T-helper 9 cell (primary cell): ENCODE data around the gene PRELP.
"Not testable (repeated sequence)": the region's sequence is repeated elsewhere in the genome, so short reads cannot be mapped to it uniquely, and the experiment has no call there.

Source experiments
- DNase-seq: peaks from one replicate; pipeline ENCODE4 v3.0.0-alpha.2; 2020

PRELP gene

DNA sequence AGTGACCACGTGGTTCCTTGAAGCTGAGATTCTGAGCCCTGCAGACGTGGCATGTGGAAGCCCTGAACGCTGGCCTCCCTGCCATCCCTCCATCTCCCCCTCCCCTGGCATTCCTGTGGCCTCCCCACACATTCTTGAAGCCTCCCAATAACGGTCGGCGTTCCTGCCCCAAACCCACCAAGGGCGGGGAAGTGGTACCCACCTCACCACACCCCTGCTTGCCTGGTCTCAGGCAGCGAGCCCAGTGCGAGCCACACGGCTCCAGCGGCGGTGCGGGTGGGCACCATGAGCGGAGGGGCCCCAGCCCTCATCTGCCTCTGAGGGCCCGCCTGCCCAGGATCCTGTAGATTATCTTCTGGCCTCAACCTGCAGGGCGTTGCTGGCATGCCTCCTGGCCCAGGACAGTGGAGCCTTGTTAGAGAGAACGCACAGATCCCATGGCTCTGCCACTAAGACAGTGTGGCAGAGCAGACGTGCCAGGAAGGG lies 20.6 kb upstream of the PRELP start:
- DNase-seq = no peak

DNA sequence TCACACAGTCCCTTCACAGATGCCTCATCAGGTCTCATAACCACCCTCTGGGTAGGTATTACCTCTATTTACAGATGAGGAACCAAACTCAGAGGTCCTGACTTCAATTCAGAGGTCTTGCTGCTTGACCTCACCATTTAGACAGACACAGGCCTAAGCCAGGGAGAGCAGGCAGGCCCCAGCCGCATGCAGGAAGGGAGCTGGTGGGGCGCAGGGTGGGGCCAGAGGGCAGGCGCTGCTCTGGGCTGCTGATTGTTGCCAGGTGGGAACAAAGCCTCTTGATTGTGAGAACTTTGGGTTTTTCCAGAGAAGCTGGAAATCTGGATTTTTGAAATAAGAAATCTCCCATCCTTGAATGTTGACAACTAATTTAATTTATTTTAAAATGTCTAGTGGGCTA lies 19.9 kb upstream of the PRELP start:
- no peak for DNase-seq

DNA sequence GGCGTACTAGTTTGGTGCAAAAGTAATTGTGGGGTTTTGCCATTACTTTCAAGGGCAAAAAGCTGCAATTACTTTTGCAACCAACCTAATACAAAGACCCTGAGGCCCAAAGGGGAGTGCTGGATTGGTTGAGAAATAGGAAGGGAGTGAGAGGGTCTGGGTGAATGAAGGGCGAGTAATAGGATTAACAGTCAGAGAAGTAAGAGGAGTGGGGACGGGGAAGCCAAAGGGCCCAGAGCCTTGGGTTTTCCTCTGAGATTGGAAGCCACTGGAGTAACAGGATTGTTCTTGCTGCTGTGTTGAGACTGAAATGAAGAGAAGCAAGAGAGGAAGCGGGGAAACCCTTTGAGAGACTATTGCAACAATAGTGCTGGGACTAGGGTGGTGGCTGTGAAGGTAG lies 19.0 kb upstream of the PRELP start:
- DNase-seq = no peak

DNA sequence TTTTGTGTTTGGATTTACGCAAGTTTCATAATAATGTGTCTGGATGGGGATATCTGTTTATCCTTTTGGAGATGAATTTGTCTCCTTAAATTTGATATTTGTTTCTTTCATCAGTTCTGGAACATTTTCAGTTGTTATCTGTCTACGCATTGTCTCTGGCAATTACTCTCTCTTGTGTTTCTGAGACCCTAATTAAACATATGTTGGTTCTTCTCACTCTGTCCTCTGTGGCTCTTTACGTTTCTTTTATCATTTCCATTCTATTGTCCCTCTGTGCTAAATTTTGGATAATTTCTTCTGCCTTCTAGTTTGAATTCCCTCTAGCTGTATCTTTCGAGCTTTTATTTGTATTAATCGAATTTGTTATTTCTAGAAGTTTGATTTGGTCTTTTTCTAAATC lies 17.5 kb upstream of the PRELP start:
- no peak for DNase-seq

DNA sequence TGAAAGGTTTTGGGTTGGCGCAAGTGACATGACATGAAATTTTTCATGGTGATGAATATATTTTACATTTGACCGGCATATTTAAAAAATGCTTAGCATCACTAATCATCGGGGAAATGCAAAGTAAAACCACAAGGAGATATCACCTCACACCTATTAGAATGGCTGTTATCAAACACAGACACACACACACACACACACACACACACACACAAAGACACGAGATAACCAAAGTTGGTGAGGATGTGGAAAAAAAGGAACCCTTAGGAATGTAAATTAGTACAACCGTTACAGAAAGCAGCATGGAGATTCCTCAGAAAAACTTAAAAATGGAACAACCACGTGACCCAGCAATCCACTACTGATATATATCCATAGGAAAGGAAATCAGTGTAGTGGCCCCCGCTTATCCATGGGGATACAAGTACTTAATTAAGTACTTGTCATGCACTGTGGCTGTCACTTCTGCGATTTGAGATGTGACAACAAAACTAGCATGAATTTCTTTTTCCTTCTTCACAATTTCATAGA lies 15.9 kb upstream of the PRELP start:
- DNase-seq = no peak

DNA sequence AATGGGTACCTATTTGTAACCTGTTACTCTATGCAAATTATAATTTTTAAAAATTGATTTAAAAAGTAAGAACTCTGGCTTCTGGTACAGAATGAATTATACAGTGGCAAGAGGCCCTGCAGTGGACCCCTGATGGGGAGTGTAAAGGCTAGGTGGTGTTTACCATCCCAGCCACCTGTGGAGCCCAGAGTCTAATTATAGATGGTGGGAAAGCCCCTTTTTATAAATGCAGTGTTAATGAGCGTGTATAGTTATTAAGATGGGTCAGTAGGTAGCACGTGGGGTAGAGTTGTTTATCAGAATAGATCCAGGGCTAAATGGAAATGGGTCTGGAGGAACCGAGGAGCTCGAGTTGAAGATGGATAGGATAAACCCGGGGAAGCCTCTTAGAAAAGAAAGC lies 13.9 kb upstream of the PRELP start:
- no peak for DNase-seq

DNA sequence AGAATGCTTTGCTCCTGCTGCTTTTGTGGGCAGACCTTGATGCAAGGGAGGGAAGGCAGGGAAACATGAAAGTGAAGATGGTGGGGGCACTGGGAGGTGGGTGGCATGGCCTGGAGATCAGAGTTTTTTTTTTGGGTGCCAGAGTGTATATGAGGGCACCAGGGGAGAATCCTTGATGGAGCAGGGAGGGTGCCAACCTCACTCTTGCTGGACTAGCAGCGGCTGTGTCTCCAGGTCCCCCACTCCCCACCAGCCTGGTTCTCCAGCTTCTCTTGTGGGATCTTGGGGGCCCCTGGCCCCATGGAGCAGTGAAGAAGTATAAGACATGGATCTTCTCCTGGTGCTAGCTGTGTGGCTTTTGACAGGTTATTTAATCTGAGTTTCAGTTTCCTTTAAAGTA lies 13.5 kb upstream of the PRELP start:
- no peak for DNase-seq

DNA sequence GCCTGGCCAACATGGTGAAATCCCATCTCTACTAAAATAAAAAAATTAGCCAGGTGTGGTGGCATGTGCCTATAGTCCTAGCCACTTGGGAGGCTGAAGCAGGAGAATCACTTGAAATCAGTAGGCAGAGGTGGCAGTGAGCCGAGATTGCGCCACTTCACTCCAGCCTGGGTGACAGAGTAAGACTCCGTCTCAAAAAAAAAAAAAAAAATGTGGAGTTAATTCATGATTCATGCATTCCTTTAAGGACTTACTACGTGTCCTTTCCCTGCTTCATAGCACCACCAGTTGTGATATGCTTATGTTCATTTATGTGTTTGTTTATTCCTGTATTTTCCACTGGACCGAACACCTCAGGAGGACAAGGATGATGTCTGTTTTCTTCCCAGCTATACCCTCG lies 12.7 kb upstream of the PRELP start:
- DNase-seq = no peak

DNA sequence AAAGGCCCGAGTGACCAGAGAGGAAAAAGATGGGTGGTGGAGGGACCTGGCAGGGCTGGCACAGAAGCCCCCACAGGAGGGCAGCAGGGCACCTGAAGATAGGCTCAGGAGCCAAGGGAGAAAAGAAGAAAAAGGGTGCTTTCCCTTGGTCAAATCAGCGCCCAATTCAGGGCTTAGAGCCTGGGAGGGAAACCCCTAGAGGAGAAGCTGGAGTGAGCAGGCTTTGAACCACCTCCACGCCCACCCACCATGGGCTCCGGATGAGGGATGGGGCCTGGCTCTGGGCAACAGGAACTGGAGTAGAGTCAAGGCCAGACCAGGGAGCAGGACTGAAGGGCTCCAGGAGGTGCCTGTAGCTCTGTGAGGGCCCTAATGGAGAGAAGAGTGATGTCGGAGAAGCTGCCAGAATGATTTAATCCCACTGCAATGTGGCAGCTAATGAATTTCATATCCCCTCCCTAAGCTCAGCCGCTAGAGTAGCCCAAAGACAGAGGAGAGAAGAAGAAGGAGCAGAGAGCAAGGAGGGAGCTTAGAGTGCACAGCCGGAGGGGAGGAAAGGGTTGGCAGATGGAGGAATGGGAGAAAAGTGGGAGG lies 12.0 kb upstream of the PRELP start:
- DNase-seq = no peak

DNA sequence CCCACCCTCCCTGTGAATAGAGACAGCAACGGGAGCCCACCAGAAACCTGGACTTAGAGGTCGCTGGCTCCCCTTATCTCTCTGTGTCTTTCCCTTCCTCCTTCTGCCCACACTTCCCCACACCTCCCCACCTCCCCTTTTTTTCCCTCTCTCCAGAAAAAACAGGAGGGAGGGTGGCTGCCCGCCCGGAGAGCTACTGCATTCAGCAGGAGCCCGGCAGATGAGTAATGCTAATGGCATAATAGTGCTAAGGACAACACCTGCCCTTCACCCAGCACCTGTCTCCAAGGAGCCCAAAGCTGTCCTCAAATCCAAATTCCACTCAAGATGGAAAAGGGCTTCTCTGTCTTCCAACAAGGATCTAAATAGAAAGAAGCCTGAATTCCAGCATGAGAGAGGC lies 11.4 kb upstream of the PRELP start:
- no peak for DNase-seq

DNA sequence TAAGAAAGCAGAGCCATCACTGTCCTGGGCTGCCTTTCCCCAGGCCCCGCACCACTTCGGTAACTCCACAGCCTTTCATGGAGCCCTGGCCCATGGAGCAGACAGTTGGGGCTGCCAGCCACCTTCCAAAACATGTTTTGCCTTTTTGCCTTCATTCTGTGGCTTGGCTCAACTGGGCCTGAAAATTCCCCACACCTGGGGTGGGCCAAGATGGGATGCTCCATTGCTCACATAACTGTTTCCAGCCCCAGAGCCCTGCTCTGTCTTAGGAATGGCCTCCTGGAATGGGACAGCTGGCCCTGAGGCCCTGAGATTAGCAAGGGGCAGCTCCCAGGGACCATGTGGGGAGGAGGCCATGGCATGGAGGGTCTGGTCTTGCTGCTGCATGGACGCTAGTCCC lies 10.9 kb upstream of the PRELP start:
- no peak for DNase-seq

DNA sequence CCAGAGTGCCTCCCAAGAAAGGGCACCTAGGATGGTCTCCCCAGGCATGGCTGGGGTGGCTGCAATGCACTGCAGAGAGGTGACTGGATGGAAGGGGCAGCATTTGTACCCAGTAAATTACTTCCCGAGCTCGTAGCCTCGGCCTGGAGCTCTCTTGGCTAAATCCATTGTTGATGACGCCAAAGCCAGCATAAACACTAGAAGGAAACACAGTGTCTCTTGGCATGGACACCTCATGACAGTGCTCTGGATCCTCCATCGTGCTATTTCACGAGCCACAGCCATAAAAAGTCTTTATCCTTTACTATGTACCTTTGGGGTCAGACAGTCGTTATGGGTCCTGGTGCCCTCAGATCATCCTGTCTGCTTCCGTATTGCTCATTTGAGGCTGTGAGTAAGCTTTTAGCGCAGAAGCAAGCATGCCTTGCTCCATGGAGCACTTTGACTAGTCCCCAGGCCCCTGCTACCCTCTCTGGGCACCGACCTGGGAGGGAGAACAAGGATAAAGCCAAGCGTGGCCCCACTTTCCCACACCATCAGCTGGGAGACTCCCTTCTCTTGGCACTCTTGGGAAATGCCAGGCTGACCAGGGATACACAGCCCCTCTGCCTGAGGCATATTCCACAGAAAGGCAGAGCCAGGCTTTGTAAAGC lies 10.3 kb upstream of the PRELP start:
- DNase-seq = no peak

DNA sequence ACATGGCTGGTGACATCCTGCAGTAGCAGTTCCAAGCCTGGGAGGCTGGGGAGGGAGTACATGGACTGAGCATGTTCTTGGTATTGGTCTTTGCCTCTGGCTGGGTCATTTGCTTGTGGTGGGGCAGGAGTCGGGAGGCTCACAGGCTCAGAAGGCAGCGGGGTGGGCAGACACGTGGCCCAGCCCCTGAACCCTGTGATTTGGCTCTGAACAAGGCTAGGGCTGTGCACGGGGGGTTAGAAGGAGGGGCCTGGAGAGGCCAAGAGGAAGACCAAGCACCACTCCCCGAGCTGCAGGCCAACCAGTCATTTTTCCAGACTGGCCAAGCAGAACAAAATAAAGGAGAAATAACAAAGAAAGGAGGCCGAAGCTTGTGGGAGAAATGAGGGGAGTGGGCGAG lies 9.7 kb upstream of the PRELP start:
- DNase-seq = no peak

DNA sequence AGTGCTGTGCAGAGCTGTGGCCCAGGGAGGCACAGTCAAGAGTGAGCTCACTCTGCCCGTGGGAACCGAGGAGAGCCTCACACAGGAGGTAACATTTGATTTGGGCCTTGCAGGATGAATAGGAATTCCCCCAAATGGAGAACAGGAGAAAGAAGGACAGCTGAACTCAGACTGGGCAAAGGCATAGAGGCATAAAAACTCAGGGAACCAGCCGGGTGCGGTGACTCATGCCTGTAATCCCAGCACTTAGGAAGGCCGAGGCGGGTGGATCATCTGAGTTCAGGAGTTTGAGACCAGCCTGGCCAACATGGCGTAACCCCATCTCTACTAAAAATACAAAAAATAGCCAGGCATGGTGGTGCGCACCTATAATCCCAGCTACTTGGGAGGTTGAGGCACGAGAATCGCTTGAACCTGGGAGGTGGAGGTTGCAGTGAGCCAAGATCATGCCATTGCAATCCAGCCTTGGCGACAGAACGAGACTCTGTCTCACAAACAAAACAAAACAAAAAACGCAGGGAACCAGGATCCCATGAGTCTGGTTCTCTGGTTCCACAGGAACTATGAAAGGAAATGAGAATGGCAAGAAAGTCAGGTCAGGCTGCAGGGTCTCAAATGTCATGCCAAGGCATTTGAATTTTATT lies 8.6 kb upstream of the PRELP start:
- DNase-seq = not testable (repeated sequence)

DNA sequence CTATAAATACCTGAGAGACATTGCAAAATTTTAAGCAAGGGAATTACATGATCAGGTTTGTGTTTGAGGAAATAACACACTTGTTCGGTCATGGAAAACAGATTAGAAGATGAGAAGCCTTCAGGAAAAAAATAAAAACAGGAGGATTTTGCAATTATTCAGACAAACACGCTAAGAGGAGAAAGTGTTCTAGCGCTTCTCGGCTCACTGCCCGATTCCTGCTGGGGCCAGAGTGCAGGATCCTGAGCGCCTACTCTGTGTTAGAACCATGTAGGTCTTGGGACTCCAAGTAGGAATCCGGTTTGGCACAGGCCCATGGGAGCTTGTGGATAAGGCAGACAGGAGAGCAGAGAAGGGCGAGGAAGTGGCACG lies 8.1 kb upstream of the PRELP start:
- DNase-seq = no peak

DNA sequence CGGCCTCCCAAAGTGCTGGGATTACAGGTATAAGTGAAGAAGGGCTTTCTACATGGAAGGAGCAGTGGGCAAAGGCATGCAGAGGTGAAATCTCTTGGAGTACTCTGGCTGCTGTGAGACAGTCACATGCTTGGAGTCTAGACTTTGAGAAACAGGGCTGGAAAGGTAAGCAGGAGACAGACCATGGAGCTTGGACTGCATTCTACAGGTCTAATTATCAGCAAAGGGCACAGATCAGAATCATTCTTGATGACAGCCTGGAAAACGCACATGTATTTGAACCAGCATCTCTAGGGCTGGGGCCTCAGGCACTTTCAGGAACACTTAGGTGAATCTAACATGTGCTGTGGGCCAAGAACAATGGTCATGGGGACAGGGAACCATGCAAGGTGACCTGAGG lies 7.3 kb upstream of the PRELP start:
- no peak for DNase-seq

DNA sequence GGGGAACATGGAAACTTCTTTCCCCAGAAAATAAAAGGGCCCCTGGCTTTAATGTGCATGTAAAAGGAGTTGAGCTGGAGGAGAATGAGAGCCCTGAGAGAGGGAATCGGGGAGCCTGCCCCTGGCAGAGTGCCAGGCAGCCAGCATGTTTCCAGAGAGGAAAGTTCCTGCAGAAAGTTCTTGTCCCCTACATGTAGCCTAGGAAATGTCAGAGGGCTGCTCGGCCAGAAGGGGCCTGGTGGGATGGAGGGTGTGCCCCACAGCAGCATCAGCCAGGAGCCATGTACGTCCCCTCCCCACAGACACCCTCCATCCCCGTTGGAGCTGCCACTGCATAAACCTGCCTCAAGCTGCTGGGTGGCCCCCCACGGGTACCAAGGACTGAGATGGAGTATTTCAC lies 5.4 kb upstream of the PRELP start:
- DNase-seq = no peak

DNA sequence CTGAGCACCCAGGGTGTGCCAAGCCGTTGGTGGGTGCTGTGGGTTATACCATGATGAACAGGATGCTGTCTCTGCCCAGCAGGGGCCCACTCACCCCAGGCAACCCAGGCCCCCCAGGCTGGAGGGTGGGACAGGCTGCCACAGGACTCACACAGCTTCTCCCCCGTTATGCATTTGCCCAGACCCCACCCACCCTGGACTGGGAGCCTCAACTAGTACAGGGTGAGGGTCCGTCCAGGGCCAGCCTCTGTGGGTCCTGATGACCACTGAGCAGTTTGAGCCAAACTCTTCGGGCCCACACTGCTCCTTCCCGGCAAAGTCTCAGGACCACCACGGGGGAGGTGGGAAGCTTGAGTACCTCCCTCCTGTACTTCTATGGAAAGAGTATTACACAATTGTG lies 3.8 kb upstream of the PRELP start:
- DNase-seq = no peak

DNA sequence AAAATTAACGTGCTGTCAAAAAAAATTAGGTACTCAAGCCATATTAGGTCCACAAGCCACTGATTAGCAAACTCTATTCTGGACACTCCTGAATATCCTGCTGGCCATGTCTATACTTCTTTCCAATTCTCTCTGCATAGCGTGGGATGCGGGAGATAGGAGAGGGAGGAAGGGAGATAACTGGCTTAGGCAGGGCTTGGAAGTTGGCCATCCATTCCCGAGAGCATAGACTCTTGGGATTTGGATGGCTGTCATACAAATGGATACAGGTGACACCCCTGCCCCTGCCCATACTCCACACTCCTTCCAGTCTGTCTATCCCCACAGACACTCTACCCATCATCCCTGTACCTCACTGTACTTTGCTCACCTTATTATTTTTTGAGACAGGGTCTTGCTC lies 2.3 kb upstream of the PRELP start:
- no peak for DNase-seq

DNA sequence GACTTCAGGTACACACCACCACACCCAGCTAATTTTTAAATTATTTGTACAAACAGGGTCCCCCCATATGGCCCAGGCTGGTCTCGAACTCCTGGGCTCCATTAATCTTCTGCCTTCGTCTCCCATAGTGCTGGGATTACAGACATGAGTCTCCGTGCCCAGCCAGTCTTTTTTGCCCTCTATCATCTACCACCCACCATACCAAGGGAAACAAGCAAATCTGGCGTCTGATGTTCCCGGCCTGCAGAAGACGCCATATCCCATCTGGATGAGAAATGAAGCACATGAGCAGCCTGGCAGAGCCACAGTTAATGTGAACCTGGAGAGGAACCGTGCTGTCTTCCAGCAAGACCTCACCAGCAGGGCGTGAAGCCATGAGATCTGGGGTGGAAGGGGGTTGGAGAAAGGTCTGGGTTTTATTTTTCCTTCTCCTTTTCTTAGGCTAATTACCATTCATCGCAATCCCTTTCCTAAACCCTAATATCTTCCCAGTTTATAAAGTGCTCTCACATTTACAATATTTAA lies 1.8 kb upstream of the PRELP start:
- DNase-seq = no peak

DNA sequence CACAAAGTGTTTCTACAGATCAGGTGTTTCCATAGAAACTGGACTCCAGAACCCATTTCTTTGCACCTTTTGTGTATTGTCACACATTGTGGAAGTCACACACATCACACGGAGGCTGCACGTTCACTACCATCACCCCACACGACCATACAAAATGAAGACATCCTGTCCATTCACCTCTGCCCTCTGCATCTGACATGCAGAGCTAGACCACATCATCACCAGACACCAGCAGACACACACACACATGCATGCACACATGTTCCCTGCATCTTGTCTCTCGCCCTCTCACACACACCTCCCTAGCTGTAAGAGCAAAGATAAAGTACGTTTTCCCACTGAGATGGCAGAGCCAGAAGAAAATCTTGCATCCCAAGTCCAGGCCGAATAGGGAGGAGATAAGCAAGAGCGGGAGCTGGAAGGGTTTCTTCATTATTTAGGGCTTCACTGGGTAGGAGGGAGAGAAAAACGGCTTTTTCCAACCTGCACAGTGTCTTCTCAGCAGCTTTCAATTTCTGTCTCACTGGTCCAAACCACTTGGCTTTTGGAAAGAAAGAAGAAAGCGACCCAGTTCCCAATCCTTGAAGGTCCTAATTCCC lies 709 bp downstream of the PRELP start:
- DNase-seq = no peak

DNA sequence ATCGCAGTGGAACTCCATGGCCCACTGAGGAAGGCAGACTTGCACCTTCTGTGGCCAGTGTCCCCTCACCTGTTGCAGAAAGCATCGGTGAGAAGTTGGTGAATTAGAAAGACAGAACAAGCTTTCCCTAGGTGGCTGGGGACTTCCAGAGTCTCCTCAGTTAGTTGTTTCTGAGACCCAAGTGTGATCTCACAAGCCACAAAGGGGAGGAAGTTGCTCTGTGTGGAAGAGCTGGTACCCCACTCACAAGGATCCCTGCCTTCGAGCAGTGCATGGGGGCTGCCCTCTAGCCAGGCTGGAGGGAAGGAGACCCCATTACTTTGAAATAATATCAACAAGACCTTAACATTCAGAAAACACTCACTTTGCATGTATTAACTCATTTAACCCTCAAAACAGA lies 2.1 kb downstream of the PRELP start:
- DNase-seq = no peak

DNA sequence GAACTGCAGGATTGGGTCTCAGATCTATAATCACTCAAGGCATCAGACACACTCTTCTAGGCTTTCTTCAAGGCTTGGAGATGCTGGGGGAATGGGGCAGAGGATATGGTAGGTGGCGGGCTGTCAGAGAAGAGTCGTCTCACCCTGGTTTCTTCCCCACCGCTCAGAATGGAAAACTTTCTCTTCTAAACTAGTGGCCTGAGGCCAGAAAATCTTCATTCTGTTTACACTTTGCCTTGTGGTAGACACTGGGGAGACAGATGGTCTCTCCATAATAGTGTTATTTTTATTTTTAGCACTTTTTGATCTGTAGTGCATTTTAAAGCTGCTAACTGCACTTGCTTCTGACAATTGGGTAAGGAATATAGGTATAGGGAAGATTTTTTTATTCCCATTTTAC lies 2.6 kb downstream of the PRELP start:
- no peak for DNase-seq

DNA sequence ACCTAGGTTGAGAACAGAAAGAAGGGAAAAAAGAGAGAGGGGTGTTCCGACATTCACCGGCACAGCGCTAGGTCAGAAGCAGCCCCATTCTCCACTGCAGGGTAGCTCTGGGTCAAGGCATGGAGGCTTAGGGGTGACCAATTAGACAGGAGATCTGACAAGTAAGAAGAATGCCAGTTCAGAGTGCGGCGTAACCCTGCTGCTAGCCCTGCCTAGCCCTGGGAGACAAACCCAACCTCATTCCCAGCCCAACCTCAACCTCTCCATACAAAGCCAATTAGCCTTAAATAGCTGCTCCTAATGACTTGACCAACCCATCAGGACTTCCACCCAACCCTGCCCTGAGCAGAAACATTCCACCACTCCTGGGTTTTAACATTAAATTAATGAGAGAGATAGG lies 3.4 kb downstream of the PRELP start:
- DNase-seq = no peak
